ENCODE data around the gene ANKRD44.
"Not testable (repeated sequence)": the region's sequence is repeated elsewhere in the genome, so short reads cannot be mapped to it uniquely, and the experiment has no call there.

The ANKRD44 gene

GRCh38 chr2:197247083-197247482 is 63.5 kb downstream of the ANKRD44 start:
- H3K27me3 ChIP-seq (ENCODE audit: control insufficient read depth, insufficient read depth, low read length): no peaks in the 10 kb centered on the region
- no peaks in the 10 kb centered on the region for H3K36me3 ChIP-seq (ENCODE audit: control insufficient read depth, insufficient read depth, low read length)
- H3K4me3 ChIP-seq (ENCODE audit: low read depth, low read length): no peak overlapping the region
- H3K27ac ChIP-seq (ENCODE audit: low read depth, low read length): no peak overlapping the region
- no peak overlapping the region for H3K9ac ChIP-seq (ENCODE audit: low read depth, low read length)
- no peaks in the 10 kb centered on the region for H3K9me3 ChIP-seq (ENCODE audit: control insufficient read depth, insufficient read depth, low read length)
- no peaks in the 10 kb centered on the region for H3K4me1 ChIP-seq (ENCODE audit: control insufficient read depth, insufficient read depth, low read length)

GRCh38 chr2:197245829-197246804 is 64.5 kb downstream of the ANKRD44 start:
- Histone ChIP-seq H3K27ac (ENCODE audit: low read depth, low read length) (no peak overlapping the region), H3K36me3 (ENCODE audit: control insufficient read depth, insufficient read depth, low read length) (no peaks in the 10 kb centered on the region), H3K27me3 (ENCODE audit: control insufficient read depth, insufficient read depth, low read length) (no peaks in the 10 kb centered on the region), H3K9me3 (ENCODE audit: control insufficient read depth, insufficient read depth, low read length) (no peaks in the 10 kb centered on the region), H3K4me3 (ENCODE audit: low read depth, low read length) (no peak overlapping the region), H3K9ac (ENCODE audit: low read depth, low read length) (no peak overlapping the region), H3K4me1 (ENCODE audit: control insufficient read depth, insufficient read depth, low read length) (no peaks in the 10 kb centered on the region)

DNA sequence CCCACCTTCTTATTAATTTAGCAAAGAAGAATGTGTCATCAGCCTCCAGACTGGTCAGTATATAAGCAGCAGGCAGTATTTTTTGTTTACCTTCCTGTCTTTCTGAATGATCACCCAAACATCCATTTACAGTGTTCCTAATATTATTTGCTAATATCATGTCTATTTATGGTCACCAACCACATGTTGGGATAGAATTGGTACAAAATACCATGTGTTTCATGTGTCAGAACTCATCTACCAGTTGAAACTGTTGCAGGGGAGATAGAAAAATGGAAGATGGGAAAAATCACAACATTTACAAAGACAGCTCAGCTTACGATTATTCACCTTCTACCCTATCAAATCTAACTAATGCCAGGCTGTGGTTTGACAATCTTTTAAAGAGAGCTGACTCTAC is 66.2 kb downstream of the ANKRD44 start:
- H3K4me3 ChIP-seq (ENCODE audit: low read depth, low read length): no peak overlapping the region
- no peaks in the 10 kb centered on the region for H3K4me1 ChIP-seq (ENCODE audit: control insufficient read depth, insufficient read depth, low read length)
- H3K27ac ChIP-seq (ENCODE audit: low read depth, low read length): no peak overlapping the region
- H3K36me3 ChIP-seq (ENCODE audit: control insufficient read depth, insufficient read depth, low read length): no peaks in the 10 kb centered on the region
- H3K9me3 ChIP-seq (ENCODE audit: control insufficient read depth, insufficient read depth, low read length): no peaks in the 10 kb centered on the region
- no peak overlapping the region for H3K9ac ChIP-seq (ENCODE audit: low read depth, low read length)
- H3K27me3 ChIP-seq (ENCODE audit: control insufficient read depth, insufficient read depth, low read length): no peaks in the 10 kb centered on the region

- Histone ChIP-seq H3K36me3 (ENCODE audit: control insufficient read depth, insufficient read depth, low read length) (no peaks in the 10 kb centered on the region), H3K4me1 (ENCODE audit: control insufficient read depth, insufficient read depth, low read length) (no peaks in the 10 kb centered on the region), H3K9me3 (ENCODE audit: control insufficient read depth, insufficient read depth, low read length) (no peaks in the 10 kb centered on the region), H3K27ac (ENCODE audit: low read depth, low read length) (no peak overlapping the region), H3K4me3 (ENCODE audit: low read depth, low read length) (no peak overlapping the region), H3K9ac (ENCODE audit: low read depth, low read length) (no peak overlapping the region), H3K27me3 (ENCODE audit: control insufficient read depth, insufficient read depth, low read length) (no peaks in the 10 kb centered on the region)
Measured at GRCh38 chr2:197242719-197243118, 67.9 kb downstream of the ANKRD44 start.

DNA sequence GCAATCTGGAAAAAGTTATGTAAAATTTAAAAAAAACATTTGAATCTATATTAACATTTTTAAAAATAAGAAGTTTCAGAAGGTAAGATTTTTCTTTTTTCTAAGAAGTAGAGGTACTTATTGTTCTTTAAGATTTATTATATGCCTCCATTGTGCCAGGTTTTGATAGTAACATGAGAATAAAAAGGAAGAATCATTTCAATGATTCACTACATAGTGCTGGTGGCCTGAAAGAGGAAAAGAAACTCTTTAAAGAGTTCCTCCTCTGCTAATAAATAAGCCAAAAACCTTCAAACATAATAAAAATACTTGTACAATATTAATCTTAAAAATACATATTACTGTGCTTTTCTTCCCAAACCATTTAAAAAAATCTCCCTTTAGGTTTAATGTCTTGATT is 69.0 kb downstream of the ANKRD44 start:
- Histone ChIP-seq H3K36me3 (ENCODE audit: control insufficient read depth, insufficient read depth, low read length) (no peaks in the 10 kb centered on the region), H3K27me3 (ENCODE audit: control insufficient read depth, insufficient read depth, low read length) (no peaks in the 10 kb centered on the region), H3K9ac (ENCODE audit: low read depth, low read length) (no peak overlapping the region), H3K4me3 (ENCODE audit: low read depth, low read length) (no peak overlapping the region), H3K27ac (ENCODE audit: low read depth, low read length) (no peak overlapping the region), H3K9me3 (ENCODE audit: control insufficient read depth, insufficient read depth, low read length) (no peaks in the 10 kb centered on the region), H3K4me1 (ENCODE audit: control insufficient read depth, insufficient read depth, low read length) (no peaks in the 10 kb centered on the region)

GRCh38 chr2:197241153-197241552 is 69.4 kb downstream of the ANKRD44 start:
- Histone ChIP-seq H3K4me1 (ENCODE audit: control insufficient read depth, insufficient read depth, low read length) (no peaks in the 10 kb centered on the region), H3K27ac (ENCODE audit: low read depth, low read length) (no peak overlapping the region), H3K9me3 (ENCODE audit: control insufficient read depth, insufficient read depth, low read length) (no peaks in the 10 kb centered on the region), H3K4me3 (ENCODE audit: low read depth, low read length) (no peak overlapping the region), H3K36me3 (ENCODE audit: control insufficient read depth, insufficient read depth, low read length) (no peaks in the 10 kb centered on the region), H3K9ac (ENCODE audit: low read depth, low read length) (no peak overlapping the region), H3K27me3 (ENCODE audit: control insufficient read depth, insufficient read depth, low read length) (no peaks in the 10 kb centered on the region)

DNA sequence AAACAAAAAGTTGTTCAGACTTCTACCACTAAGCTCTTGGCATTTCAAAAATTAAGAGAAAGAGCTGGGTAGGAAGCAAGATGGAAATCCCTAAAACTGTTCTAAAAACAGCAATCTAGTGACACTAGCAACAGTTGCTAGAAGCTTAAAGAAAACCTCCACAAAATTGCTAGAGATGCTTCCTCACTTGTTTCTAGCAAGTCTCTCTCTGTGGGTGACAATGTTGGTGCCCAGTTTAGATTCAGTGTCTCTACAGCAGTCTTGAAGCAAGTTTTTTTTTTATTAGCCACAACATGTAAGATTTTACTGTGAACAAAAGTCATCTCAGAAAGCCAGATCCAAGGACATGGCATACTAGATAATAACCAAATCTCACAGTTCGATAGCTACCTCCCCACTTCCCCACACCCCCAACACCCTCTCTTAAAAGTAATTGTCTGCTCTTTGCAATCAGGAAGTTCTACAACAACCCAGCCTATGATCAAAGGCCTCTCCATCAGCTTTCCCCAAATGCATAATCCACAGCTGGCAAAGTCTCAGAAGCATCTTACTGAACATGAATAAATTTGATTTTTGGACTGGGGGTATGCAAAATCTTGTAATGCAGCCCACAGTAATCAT is 70.0 kb downstream of the ANKRD44 start:
- Histone ChIP-seq H3K9ac (ENCODE audit: low read depth, low read length) (no peak overlapping the region), H3K4me3 (ENCODE audit: low read depth, low read length) (no peak overlapping the region), H3K9me3 (ENCODE audit: control insufficient read depth, insufficient read depth, low read length) (no peaks in the 10 kb centered on the region), H3K27me3 (ENCODE audit: control insufficient read depth, insufficient read depth, low read length) (no peaks in the 10 kb centered on the region), H3K4me1 (ENCODE audit: control insufficient read depth, insufficient read depth, low read length) (no peaks in the 10 kb centered on the region), H3K36me3 (ENCODE audit: control insufficient read depth, insufficient read depth, low read length) (no peaks in the 10 kb centered on the region), H3K27ac (ENCODE audit: low read depth, low read length) (no peak overlapping the region)

DNA sequence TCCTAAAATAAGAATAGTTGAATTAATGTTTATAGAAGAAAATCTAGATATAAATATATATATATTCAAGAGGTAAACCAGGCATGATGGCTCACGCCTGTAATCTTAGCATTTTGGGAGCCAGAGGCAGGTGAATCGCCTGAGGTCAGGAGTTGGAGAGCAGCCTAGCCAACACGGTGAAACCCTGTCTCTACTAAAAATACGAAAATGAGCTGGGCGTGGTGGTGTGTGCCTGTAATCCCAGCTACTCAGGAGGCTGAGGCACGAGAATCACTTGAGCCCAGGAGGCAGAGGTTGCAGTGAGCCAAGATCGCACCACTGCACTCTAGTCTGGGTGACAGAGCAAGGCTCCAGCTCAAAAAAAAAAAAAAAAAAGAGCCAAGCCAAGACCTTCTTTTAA is 70.6 kb downstream of the ANKRD44 start:
- H3K4me3 ChIP-seq (ENCODE audit: low read depth, low read length); H3K9ac ChIP-seq (ENCODE audit: low read depth, low read length); H3K9me3 ChIP-seq (ENCODE audit: control insufficient read depth, insufficient read depth, low read length); H3K27me3 ChIP-seq (ENCODE audit: control insufficient read depth, insufficient read depth, low read length); H3K36me3 ChIP-seq (ENCODE audit: control insufficient read depth, insufficient read depth, low read length); H3K27ac ChIP-seq (ENCODE audit: low read depth, low read length); H3K4me1 ChIP-seq (ENCODE audit: control insufficient read depth, insufficient read depth, low read length): not testable (repeated sequence)

DNA sequence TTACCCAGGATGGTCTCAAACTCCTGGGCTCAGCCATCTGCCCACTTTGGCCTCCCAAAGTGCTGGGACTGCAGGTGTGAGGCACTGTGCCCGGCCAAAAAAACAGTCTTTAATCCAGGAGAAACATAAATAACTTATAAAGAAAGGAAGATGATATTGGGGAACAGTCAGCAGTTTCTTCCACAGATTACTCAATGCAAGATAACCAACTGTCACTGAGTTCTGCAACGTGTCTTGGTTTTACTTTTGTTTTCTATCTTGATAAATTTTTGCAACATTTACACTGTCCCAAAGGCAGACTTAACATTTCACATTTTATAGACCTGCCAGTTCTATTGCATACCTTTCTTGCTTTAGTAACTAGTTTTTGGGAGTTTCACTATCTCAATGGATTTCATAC is 71.1 kb downstream of the ANKRD44 start:
- Histone ChIP-seq H3K9ac (ENCODE audit: low read depth, low read length) (no peak overlapping the region), H3K36me3 (ENCODE audit: control insufficient read depth, insufficient read depth, low read length) (no peaks in the 10 kb centered on the region), H3K4me3 (ENCODE audit: low read depth, low read length) (no peak overlapping the region), H3K9me3 (ENCODE audit: control insufficient read depth, insufficient read depth, low read length) (no peaks in the 10 kb centered on the region), H3K27ac (ENCODE audit: low read depth, low read length) (no peak overlapping the region), H3K27me3 (ENCODE audit: control insufficient read depth, insufficient read depth, low read length) (no peaks in the 10 kb centered on the region), H3K4me1 (ENCODE audit: control insufficient read depth, insufficient read depth, low read length) (peaks cover 6% of the 10 kb centered on the region; the same call in 1 of the 2 replicates)

DNA sequence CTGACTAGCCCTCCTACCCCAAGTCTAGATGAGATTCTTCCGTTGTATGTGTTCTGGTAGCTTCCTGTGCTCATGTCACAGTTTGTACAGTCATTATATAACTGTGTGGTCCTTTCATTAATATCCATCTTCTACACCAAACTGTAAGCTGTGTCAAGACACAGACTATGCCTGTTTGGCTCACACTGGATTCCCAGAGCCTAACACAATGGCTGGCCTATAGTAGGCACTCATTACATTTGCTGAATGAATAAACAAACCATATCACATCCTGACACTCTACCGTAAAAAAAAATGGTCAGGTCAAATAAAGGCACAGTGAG is 72.6 kb downstream of the ANKRD44 start:
- H3K9me3 ChIP-seq (ENCODE audit: control insufficient read depth, insufficient read depth, low read length): no peaks in the 10 kb centered on the region
- H3K36me3 ChIP-seq (ENCODE audit: control insufficient read depth, insufficient read depth, low read length): no peaks in the 10 kb centered on the region
- no peak overlapping the region for H3K9ac ChIP-seq (ENCODE audit: low read depth, low read length)
- H3K27ac ChIP-seq (ENCODE audit: low read depth, low read length): no peak overlapping the region
- H3K4me3 ChIP-seq (ENCODE audit: low read depth, low read length): no peak overlapping the region
- H3K4me1 ChIP-seq (ENCODE audit: control insufficient read depth, insufficient read depth, low read length): peaks cover 6% of the 10 kb centered on the region; the same call in 1 of the 2 replicates
- no peaks in the 10 kb centered on the region for H3K27me3 ChIP-seq (ENCODE audit: control insufficient read depth, insufficient read depth, low read length)

DNA sequence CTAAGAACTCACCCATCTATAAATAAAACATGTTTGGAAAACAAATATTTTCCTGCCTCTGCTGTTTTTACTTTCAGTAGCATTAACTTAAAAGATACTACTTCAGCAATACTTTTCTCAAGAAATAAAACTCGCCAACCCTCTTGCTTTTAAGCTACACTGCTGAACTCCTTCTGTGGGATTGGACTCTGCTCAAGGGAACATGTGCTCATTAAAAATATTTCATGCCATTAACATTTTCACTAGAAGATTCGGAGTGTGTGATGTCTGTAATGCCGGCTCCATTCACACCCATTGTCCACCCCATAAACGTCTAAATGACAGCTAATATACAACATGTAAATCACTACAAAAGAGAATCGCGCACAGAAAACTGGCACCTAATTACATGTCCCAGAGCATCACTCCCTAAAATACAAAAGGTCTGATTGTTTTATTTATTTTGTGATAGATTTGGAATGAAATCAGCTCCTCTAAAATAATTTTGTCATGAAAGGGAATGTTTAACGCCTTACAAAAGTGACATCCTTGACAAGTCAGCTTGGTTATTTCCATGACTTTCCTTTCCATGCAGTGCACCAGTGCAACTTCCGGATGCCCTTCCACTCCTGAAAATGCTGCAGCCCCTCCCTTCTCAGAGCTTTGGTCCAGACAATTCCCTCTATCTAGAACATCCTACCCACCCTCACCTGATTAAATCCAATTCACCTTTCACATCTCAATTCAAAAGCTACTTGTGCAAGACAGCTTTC is 73.1 kb downstream of the ANKRD44 start:
- Histone ChIP-seq H3K27me3 (ENCODE audit: control insufficient read depth, insufficient read depth, low read length) (no peaks in the 10 kb centered on the region), H3K36me3 (ENCODE audit: control insufficient read depth, insufficient read depth, low read length) (no peaks in the 10 kb centered on the region), H3K9ac (ENCODE audit: low read depth, low read length) (no peak overlapping the region), H3K4me3 (ENCODE audit: low read depth, low read length) (no peak overlapping the region), H3K9me3 (ENCODE audit: control insufficient read depth, insufficient read depth, low read length) (no peaks in the 10 kb centered on the region), H3K27ac (ENCODE audit: low read depth, low read length) (no peak overlapping the region), H3K4me1 (ENCODE audit: control insufficient read depth, insufficient read depth, low read length) (peaks cover 6% of the 10 kb centered on the region; the same call in 1 of the 2 replicates)
